ENCODE measurements around the gene LARP7. TPM values are rescaled to one million over a fixed set of nuclear protein-coding genes. Genes with fewer than 3 reads are reported as not detected.
A peak's percentile ranks its signal among the peaks of the same experiment; 100 is the strongest.
"Not testable (repeated sequence)": the region's sequence is repeated elsewhere in the genome, so short reads cannot be mapped to it uniquely, and the experiment has no call there.

Gene LARP7
- total and polyA plus RNA-seq, 7 donors: 35.6 to 57.9 (median 53.2) TPM

DNA sequence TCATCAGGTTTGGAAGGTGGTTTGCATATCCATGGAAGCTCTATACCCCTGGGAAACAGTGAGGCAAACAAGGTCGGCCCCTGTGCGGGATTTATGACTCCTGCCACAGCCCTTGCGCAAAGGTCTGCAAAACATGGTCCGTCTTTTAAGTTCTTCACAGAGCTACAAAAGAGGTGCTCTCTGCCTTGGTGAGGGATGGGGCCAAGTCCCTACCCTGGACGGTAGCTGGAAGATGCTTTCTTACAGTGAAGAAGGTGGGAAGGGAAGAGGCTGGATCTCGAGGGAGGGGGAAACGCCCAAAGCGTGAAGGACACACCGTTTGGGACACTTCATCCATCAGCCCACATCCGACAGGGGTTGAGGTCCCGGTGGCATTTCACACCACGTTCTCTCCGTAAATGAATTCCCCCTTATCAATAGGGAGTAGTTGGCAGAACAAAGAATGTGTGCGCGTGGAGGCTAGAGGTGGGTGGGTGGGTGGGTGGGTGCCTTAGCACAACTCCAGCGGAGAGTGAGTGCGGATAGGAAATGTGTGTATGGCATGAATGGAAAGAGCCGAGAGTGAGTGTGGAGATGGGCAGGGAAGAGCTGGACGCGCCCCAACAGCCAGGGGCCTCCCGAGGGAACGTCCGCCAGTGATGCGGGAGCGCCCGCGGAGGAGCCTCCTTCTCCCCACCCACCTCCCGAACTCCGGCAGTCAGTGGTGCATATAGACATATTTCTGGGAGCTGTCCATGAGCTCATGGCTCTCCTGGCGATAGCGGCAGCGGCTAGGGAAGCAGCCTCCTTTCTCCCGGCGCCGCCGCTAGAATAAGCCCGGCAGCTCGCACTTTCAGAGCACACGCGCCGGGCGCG, 68.3 kb downstream of the LARP7 start:
- intact Hi-C loops (cut with DNase I): no loop called here
- no peaks in the 10 kb centered on the region for H3K9me3 ChIP-seq
- H3K4me3 ChIP-seq: peak overlapping the region; percentile 36 to 70 (median 54)
- peaks cover 0 to 28% (median 12%) of the 10 kb centered on the region in 3 donors for H3K27me3 ChIP-seq
- TF ChIP-seq EP300 (IDR thresholded peaks at IDR 0.05): no peak
- TF ChIP-seq, protein P1, sequence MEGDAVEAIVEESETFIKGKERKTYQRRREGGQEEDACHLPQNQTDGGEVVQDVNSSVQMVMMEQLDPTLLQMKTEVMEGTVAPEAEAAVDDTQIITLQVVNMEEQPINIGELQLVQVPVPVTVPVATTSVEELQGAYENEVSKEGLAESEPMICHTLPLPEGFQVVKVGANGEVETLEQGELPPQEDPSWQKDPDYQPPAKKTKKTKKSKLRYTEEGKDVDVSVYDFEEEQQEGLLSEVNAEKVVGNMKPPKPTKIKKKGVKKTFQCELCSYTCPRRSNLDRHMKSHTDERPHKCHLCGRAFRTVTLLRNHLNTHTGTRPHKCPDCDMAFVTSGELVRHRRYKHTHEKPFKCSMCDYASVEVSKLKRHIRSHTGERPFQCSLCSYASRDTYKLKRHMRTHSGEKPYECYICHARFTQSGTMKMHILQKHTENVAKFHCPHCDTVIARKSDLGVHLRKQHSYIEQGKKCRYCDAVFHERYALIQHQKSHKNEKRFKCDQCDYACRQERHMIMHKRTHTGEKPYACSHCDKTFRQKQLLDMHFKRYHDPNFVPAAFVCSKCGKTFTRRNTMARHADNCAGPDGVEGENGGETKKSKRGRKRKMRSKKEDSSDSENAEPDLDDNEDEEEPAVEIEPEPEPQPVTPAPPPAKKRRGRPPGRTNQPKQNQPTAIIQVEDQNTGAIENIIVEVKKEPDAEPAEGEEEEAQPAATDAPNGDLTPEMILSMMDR (IDR thresholded peaks at IDR 0.05): no peak
- no peak for TF ChIP-seq POLR2A (IDR thresholded peaks at IDR 0.05)
- no peak for TF ChIP-seq POLR2AphosphoS5 (IDR thresholded peaks at IDR 0.05)
- H3K4me1 ChIP-seq: peaks cover 0 to 17% (median 12%) of the 10 kb centered on the region in 4 donors
- H3K36me3 ChIP-seq: no peaks in the 10 kb centered on the region
- 3% methylated on average over 43 of the region's 43 CpGs for WGBS, 2 donors
- peak; percentile 78 for DNase-seq
- H3K27ac ChIP-seq: peak overlapping the region in 3 of 4 donors; percentile 31 to 72 (median 43)

DNA sequence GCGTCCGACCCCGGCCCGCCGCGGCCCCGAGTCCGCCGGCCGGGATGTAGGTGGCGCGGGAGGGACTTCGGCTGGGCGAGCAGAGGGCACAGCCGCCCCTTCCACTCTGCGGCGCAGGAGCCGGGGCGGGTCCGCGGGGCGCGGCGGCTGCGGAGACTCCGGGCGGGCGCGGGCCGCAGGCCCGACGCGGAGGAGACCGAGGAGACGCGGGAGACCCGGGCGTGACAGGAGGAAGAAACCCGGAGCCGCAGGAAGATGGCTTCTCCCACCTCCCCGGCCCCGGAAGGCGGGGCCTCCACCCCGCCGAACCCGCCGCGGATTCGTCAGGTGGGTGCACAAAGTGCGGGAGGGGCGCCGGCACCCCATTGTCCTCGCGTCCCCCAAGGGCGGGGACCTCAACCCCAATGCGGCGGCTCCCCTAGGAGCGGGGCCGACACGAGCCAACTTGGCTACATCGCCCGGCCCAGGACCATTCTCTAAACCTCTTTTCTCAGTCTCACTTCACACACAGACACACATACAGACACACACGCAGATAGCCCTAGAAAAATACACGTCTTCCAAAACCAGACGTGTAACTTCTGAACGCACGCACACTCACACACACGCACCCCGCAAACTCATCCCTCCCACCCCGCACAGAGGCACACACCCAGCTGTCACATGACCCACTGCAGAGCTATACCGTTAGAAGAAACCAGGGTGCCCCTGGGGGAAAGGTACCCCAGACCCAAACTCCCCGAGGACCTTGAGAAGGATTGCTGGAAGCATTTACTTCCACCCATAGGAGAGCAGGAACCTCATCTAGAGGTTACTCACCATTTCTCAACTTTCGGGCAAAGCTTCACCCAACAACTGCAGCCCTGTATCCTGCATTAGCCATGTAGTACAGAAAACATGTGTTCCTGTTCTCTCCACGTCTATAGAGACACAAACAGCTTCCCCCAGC, 69.2 kb downstream of the LARP7 start:
- Histone ChIP-seq H3K4me1 (peaks cover 0 to 17% (median 12%) of the 10 kb centered on the region in 4 donors), H3K4me3 (peak overlapping the region; percentile 50 to 70 (median 57)), H3K27me3 (peaks cover 0 to 28% (median 12%) of the 10 kb centered on the region in 3 donors), H3K27ac (peak overlapping the region in 3 of 4 donors; percentile 31 to 72 (median 43))
- H3K9me3 ChIP-seq; intact Hi-C loops (cut with DNase I); H3K36me3 ChIP-seq; DNase-seq: not testable (repeated sequence)
- WGBS, 2 donors: 1% methylated on average over 35 of the region's 74 CpGs

DNA sequence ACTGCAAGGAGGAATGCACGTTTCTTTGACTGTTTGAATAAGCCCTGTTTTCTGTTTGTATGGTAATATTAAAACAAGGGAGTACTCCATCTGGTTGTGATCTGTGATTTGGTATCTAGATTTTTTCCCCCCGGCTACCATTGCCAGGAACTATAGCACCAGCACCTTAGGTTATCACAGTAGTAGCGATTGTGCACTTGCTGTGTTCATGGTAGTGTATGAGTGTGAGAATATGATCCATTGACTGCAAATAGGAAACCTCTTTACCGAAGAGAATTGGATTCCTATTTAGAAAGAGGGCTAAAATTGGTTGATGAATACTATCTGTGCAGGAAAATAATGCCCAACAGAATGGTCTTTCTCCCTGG, 69.9 kb downstream of the LARP7 start:
- Histone ChIP-seq H3K4me1 (peaks cover 0 to 17% (median 12%) of the 10 kb centered on the region in 4 donors), H3K4me3 (peak overlapping the region in 2 of 4 donors; percentile 58 to 70), H3K9me3 (no peaks in the 10 kb centered on the region), H3K27me3 (peaks cover 0 to 28% (median 12%) of the 10 kb centered on the region in 3 donors), H3K36me3 (no peaks in the 10 kb centered on the region), H3K27ac (no peak overlapping the region)
- intact Hi-C loops (cut with DNase I): no loop called here
- DNase-seq: no peak
- 10 to 11% methylated on average over 4 of the region's 4 CpGs for WGBS, 2 donors
- TF ChIP-seq POLR2AphosphoS5 (IDR thresholded peaks at IDR 0.05) (no peak), EP300 (IDR thresholded peaks at IDR 0.05) (no peak), POLR2A (IDR thresholded peaks at IDR 0.05) (no peak)
- TF ChIP-seq, protein P1 (IDR thresholded peaks at IDR 0.05): no peak

Small RNA genes lying within 50 kb of the gene (small RNA-seq; reads per million reads assigned to genes)
- 0 reads per million in 3 donors for gene MIR302A
- gene MIR302C: 0 reads per million in 3 donors
- gene MIR302D: 0 reads per million in 3 donors
- gene MIR367: 0 to 0.36 (median 0) reads per million in 3 donors
- gene WRBP1: 0 reads per million in 3 donors

Other genes with a start within 250 kb of the LARP7 start
- not detected for gene NEUROG2, start 121.0 kb upstream of the LARP7 start, total RNA-seq
- gene NEUROG2, start 121.0 kb upstream of the LARP7 start, polyA plus RNA-seq: not detected
- gene ZGRF1, start 234 bp upstream of the LARP7 start, total RNA-seq: 1 to 10 TPM; 3.6 to 5.3 (median 4.0) TPM
- gene ZGRF1, start 234 bp upstream of the LARP7 start, polyA plus RNA-seq: 1 to 10 TPM in 1 of 3 donors, under 1 TPM in 2; 0.46 to 3.6 (median 0.60) TPM